Endothelial cell of hepatic sinusoid (primary cell): ENCODE data around the gene KIAA0408.
"Not testable (repeated sequence)": the region's sequence is repeated elsewhere in the genome, so short reads cannot be mapped to it uniquely, and the experiment has no call there.

Experiments used
- in situ Hi-C: cut with HindIII; loops from 2 replicates; pipeline ENCODE4 v1.10.0; 2017; ENCODE audit warnings: low sequenced_read_pairs

KIAA0408 gene

DNA sequence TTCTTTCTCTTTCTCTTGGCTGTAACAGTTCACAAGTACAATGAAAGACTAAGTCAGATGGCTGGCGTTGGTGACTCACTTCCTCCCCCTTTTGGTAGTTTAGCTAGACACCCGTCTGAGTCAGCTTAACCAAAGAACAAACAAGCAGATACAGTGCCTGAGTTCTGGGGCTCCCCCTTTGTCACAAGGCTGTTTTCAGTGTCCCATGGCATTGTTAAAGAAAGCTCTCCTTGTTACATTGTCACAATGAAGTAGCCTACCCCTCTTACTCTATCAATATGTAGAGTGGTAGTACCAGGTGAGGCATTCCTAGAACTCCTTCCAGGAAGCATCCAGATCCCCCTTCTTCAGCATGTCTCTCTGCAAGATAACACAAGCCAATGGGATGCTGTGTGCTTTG lies 38.6 kb downstream of the KIAA0408 start:
- in situ Hi-C loops, result no loop called here

DNA sequence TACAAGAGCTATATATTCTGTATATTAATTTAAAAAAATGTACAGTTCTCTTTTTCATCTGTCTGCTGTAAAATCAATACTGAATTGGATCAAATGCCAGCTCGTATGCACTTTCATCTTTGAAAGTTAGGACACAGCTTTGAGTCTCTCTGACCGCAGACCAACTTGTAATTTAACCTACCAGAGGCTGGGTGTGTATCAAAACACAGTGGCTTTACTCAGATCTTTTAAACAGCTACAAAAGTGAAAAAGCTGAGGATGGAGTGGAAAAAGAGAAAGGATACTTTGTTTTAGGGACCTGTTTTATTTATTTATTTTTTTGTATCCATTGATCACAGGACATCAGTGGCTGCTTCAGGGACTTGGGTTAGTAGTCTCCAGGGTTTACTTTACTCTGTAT lies 44.1 kb downstream of the KIAA0408 start:
- in situ Hi-C loops, result no loop called here

DNA sequence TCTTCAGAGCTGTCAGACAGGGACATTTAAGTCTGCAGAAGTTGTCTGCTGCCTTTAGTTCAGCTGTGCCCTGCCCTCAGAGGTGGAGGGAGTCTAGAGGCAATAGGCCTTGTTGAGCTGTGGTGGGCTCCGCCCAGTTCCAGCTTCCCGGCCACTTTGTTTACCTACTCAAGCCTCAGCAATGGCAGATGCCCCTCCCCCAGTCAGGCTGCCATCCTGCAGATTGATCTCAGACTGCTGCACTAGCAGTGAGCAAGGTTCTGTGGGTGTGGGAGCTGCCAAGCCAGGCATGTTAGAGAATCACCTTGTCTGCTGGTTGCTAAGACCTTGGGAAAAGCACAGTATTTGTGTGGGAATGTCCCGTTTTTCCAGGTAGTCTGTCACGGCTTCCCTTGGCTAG lies 46.1 kb downstream of the KIAA0408 start:
- in situ Hi-C loops, result not testable (repeated sequence)

DNA sequence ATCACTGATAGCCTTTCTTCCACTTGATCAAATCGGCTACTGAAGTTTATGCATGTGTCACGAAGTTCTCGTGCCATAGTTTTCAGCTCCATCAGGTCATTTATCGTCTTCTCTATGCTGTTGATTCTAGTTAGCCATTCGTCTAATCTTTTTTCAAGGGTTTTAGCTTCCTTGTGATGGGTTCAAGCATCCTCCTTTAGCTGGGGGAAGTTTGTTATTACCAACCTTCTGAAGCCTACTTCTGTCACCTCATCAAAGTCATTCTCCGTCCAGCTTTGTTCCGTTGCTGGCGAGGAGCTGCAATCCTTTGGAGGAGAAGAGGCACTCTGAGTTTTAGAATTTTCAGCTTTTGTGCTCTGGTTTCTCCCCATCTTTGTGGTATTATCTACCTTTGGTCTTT lies 47.2 kb downstream of the KIAA0408 start:
- in situ Hi-C loops, result not testable (repeated sequence)
